IgD-negative memory B cell (primary cell): Measurements from ENCODE around the gene PRKN. TPM values are rescaled to one million over a fixed set of nuclear protein-coding genes. Genes with fewer than 3 reads are reported as not detected.

ENCODE experiments used
- H3K27ac Mint-ChIP-seq, 3 donors: one replicate each; pipeline ENCODE4 v1.8.0; 2020 to 2022; ENCODE audit warnings: mild to moderate bottlenecking in 3 of 3, mixed read lengths in 3 of 3, moderate library complexity in 1 of 3
- H3K27me3 Mint-ChIP-seq: one replicate; pipeline ENCODE4 v1.8.0; 2021; ENCODE audit warnings: mixed read lengths
- H3K36me3 Mint-ChIP-seq: one replicate; pipeline ENCODE4 v1.8.0; 2020; ENCODE audit warnings: mild to moderate bottlenecking, mixed read lengths
- H3K4me1 Mint-ChIP-seq, 3 donors: one replicate each; pipeline ENCODE4 v1.8.0; 2020 to 2022; ENCODE audit warnings: mixed read lengths in 3 of 3, mild to moderate bottlenecking in 1 of 3
- H3K4me3 Mint-ChIP-seq, 4 donors: one replicate each; pipeline ENCODE4 v1.8.0; 2020 to 2022; ENCODE audit warnings: mild to moderate bottlenecking in 4 of 4, mixed read lengths in 4 of 4, moderate library complexity in 3 of 4
- H3K9me3 Mint-ChIP-seq, 3 donors: one replicate each; pipeline ENCODE4 v1.8.0; 2020 to 2021; ENCODE audit warnings: mixed read lengths in 3 of 3, mild to moderate bottlenecking in 1 of 3
- polyA plus RNA-seq: library from polyadenylated mRNA; unstranded; fragments of 300-500 nt; fragmentation: Illumina TruSeq; gene quantifications from one replicate; pipeline ENCODE4 v1.2.3, GENCODE V29; 2021

The PRKN gene
- polyA plus RNA-seq, 1 donor from 2014 or later, result 0.55 TPM

GRCh38 chr6:161584621-161585340 lies 1142.8 kb downstream of the PRKN start:
- Mint-ChIP-seq H3K4me1 (no peaks in the 10 kb centered on the region), H3K4me3 (no peak overlapping the region), H3K9me3 (peaks cover 0 to 3% (median 0%) of the 10 kb centered on the region in 3 donors), H3K27ac (no peak overlapping the region), H3K27me3 (no peaks in the 10 kb centered on the region), H3K36me3 (no peaks in the 10 kb centered on the region)

GRCh38 chr6:161584051-161584450 lies 1143.5 kb downstream of the PRKN start:
- no peaks in the 10 kb centered on the region for H3K36me3 Mint-ChIP-seq
- no peak overlapping the region for H3K4me3 Mint-ChIP-seq
- no peaks in the 10 kb centered on the region for H3K4me1 Mint-ChIP-seq
- no peak overlapping the region for H3K27ac Mint-ChIP-seq
- peaks cover 0 to 3% (median 0%) of the 10 kb centered on the region in 3 donors for H3K9me3 Mint-ChIP-seq
- no peaks in the 10 kb centered on the region for H3K27me3 Mint-ChIP-seq

- peaks cover 0 to 3% (median 0%) of the 10 kb centered on the region in 3 donors for H3K9me3 Mint-ChIP-seq
- no peak overlapping the region for H3K27ac Mint-ChIP-seq
- no peaks in the 10 kb centered on the region for H3K36me3 Mint-ChIP-seq
- H3K4me1 Mint-ChIP-seq, result no peaks in the 10 kb centered on the region
- no peaks in the 10 kb centered on the region for H3K27me3 Mint-ChIP-seq
- H3K4me3 Mint-ChIP-seq, result no peak overlapping the region
These were observed 1144.0 kb downstream of the PRKN start for GRCh38 chr6:161583584-161583983.

GRCh38 chr6:161578478-161578877 lies 1149.1 kb downstream of the PRKN start:
- H3K36me3 Mint-ChIP-seq, result no peaks in the 10 kb centered on the region
- H3K27ac Mint-ChIP-seq, result no peak overlapping the region
- H3K9me3 Mint-ChIP-seq, result peaks cover 0 to 5% (median 3%) of the 10 kb centered on the region in 3 donors
- peaks cover 0 to 1% (median 0%) of the 10 kb centered on the region in 3 donors for H3K4me1 Mint-ChIP-seq
- H3K4me3 Mint-ChIP-seq, result no peak overlapping the region
- no peaks in the 10 kb centered on the region for H3K27me3 Mint-ChIP-seq

- H3K36me3 Mint-ChIP-seq, result no peaks in the 10 kb centered on the region
- H3K4me1 Mint-ChIP-seq, result peaks cover 0 to 1% (median 0%) of the 10 kb centered on the region in 3 donors
- H3K9me3 Mint-ChIP-seq, result peaks cover 3 to 5% (median 5%) of the 10 kb centered on the region in 3 donors
- no peaks in the 10 kb centered on the region for H3K27me3 Mint-ChIP-seq
- no peak overlapping the region for H3K27ac Mint-ChIP-seq
- no peak overlapping the region for H3K4me3 Mint-ChIP-seq
These were observed 1151.9 kb downstream of the PRKN start for GRCh38 chr6:161575523-161576254.

- Mint-ChIP-seq H3K4me1 (no peaks in the 10 kb centered on the region), H3K27me3 (no peaks in the 10 kb centered on the region), H3K27ac (no peak overlapping the region), H3K4me3 (no peak overlapping the region), H3K36me3 (no peaks in the 10 kb centered on the region), H3K9me3 (peaks cover 0 to 9% (median 2%) of the 10 kb centered on the region in 3 donors)
These were observed 1158.6 kb downstream of the PRKN start for GRCh38 chr6:161568885-161569456.

GRCh38 chr6:161564952-161565351 lies 1162.6 kb downstream of the PRKN start:
- Mint-ChIP-seq H3K27ac (no peak overlapping the region), H3K4me1 (no peaks in the 10 kb centered on the region), H3K4me3 (no peak overlapping the region), H3K36me3 (no peaks in the 10 kb centered on the region), H3K27me3 (no peaks in the 10 kb centered on the region), H3K9me3 (peaks cover 0 to 4% (median 0%) of the 10 kb centered on the region in 3 donors)

- Mint-ChIP-seq H3K4me1 (no peaks in the 10 kb centered on the region), H3K27me3 (no peaks in the 10 kb centered on the region), H3K27ac (no peak overlapping the region), H3K36me3 (no peaks in the 10 kb centered on the region), H3K9me3 (no peaks in the 10 kb centered on the region), H3K4me3 (no peak overlapping the region)
These were observed 1165.7 kb downstream of the PRKN start for GRCh38 chr6:161561908-161562307.

- no peak overlapping the region for H3K27ac Mint-ChIP-seq
- H3K4me3 Mint-ChIP-seq, result no peak overlapping the region
- H3K4me1 Mint-ChIP-seq, result no peaks in the 10 kb centered on the region
- H3K9me3 Mint-ChIP-seq, result peaks cover 3 to 5% (median 4%) of the 10 kb centered on the region in 3 donors
- peaks cover 2% of the 10 kb centered on the region for H3K36me3 Mint-ChIP-seq
- H3K27me3 Mint-ChIP-seq, result no peaks in the 10 kb centered on the region
These were observed 1170.0 kb downstream of the PRKN start for GRCh38 chr6:161557333-161558107.

- H3K27ac Mint-ChIP-seq, result no peak overlapping the region
These were observed 1172.7 kb downstream of the PRKN start for GRCh38 chr6:161554883-161555282.

GRCh38 chr6:161549977-161550655 lies 1177.5 kb downstream of the PRKN start:
- Mint-ChIP-seq H3K4me1 (no peaks in the 10 kb centered on the region), H3K36me3 (peaks cover 2% of the 10 kb centered on the region), H3K27me3 (no peaks in the 10 kb centered on the region), H3K4me3 (no peak overlapping the region), H3K27ac (peak overlapping the region in 1 of 3 donors; percentile 53), H3K9me3 (peaks cover 3 to 9% (median 5%) of the 10 kb centered on the region in 3 donors)

More at GRCh38 chr6:161554883-161555282, 1172.7 kb downstream of the PRKN start:
- no peaks in the 10 kb centered on the region for H3K4me1 Mint-ChIP-seq
- H3K4me3 Mint-ChIP-seq, result no peak overlapping the region
- H3K27me3 Mint-ChIP-seq, result no peaks in the 10 kb centered on the region
- H3K36me3 Mint-ChIP-seq, result peaks cover 4% of the 10 kb centered on the region
- peaks cover 3 to 9% (median 5%) of the 10 kb centered on the region in 3 donors for H3K9me3 Mint-ChIP-seq

- Mint-ChIP-seq H3K36me3 (peaks cover 2% of the 10 kb centered on the region), H3K9me3 (peaks cover 0 to 5% (median 2%) of the 10 kb centered on the region in 3 donors), H3K4me3 (no peak overlapping the region), H3K27ac (no peak overlapping the region), H3K27me3 (no peaks in the 10 kb centered on the region), H3K4me1 (no peaks in the 10 kb centered on the region)
These were observed 1178.8 kb downstream of the PRKN start for GRCh38 chr6:161548713-161549296.

- H3K4me3 Mint-ChIP-seq, result no peak overlapping the region
- peaks cover 2% of the 10 kb centered on the region for H3K36me3 Mint-ChIP-seq
- no peak overlapping the region for H3K27ac Mint-ChIP-seq
- no peaks in the 10 kb centered on the region for H3K27me3 Mint-ChIP-seq
- H3K9me3 Mint-ChIP-seq, result peaks cover 0 to 5% (median 2%) of the 10 kb centered on the region in 3 donors
- H3K4me1 Mint-ChIP-seq, result no peaks in the 10 kb centered on the region
These were observed 1179.9 kb downstream of the PRKN start for GRCh38 chr6:161547617-161548016.

- peaks cover 0 to 3% (median 2%) of the 10 kb centered on the region in 3 donors for H3K9me3 Mint-ChIP-seq
These were observed 1180.9 kb downstream of the PRKN start for GRCh38 chr6:161546632-161547031.

More at GRCh38 chr6:161546632-161547031, 1180.9 kb downstream of the PRKN start:
- Mint-ChIP-seq H3K4me1 (no peaks in the 10 kb centered on the region), H3K27me3 (no peaks in the 10 kb centered on the region), H3K27ac (no peak overlapping the region), H3K36me3 (peaks cover 2% of the 10 kb centered on the region), H3K4me3 (no peak overlapping the region)
